H1 (cell line): Measurements from ENCODE around the gene TINCR. TPM values are rescaled to one million over a fixed set of nuclear protein-coding genes. Genes with fewer than 3 reads are reported as not detected.

Experiments
- CBX8 ChIP-seq: fragments of 300-800, 300-1000 bp; sonication (generic); IDR thresholded peaks from 2 replicates; pipeline ENCODE4 v1.7.1; 2016; ENCODE audit warnings: low read depth, low read length, borderline replicate concordance
- CEBPB ChIP-seq: IDR thresholded peaks from 2 replicates; pipeline ENCODE4 v1.6.1; 2012; ENCODE audit warnings: low read depth, low read length
- CHD1 ChIP-seq: IDR thresholded peaks from 2 replicates; pipeline ENCODE4 v1.6.1; 2012; ENCODE audit warnings: low read depth, low read length, improper control_type of control experiment
- CHD7 ChIP-seq: fragments of 300-600 bp; sonication (generic); IDR thresholded peaks from 2 replicates; pipeline ENCODE4 v1.7.1; 2012; ENCODE audit warnings: low read length, moderate library complexity, mild to moderate bottlenecking, inconsistent platforms; ENCODE audit not compliant: insufficient replicate concordance
- JUN ChIP-seq: IDR thresholded peaks from 2 replicates; pipeline ENCODE4 v1.6.1; 2011; ENCODE audit warnings: low read depth, mild to moderate bottlenecking, improper control_type of control experiment, low read length
- NRF1 ChIP-seq: IDR thresholded peaks from 2 replicates; pipeline ENCODE4 v1.6.1; 2011; ENCODE audit warnings: mild to moderate bottlenecking, low read depth, low read length, improper control_type of control experiment
- YY1 ChIP-seq: IDR thresholded peaks from 2 replicates; pipeline ENCODE4 v1.6.1; 2011; ENCODE audit warnings: low read depth, mild to moderate bottlenecking, low read length
- polyA plus RNA-seq, 7 experiments: library from polyadenylated mRNA; depleted of rRNA in 3 of 7; stranded (reverse) in 5 of 7; unstranded in 2 of 7; fragments of >200 nt in 5 of 7; fragments of 200-250 nt in 2 of 7; gene quantifications; 1 replicate in 5 of 7; 2 replicates in 1 of 7; 4 replicates in 1 of 7; pipeline versions ENCODE4 v1.2.1 to v1.2.3, GENCODE V29; 2011 to 2013; ENCODE audit warnings: missing spikeins in 2 of 7, mixed read lengths in 2 of 7
- total RNA-seq: library from RNA; stranded (reverse); fragmentation: NEBNext Ultra II Directional; extraction: Animal tissue kit (Norgen Biotek cat#: 25700); gene quantifications from 2 replicates; pipeline ENCODE4 v1.2.1, GENCODE V29; 2021

Gene TINCR
- total and polyA plus RNA-seq, 2 of the 8 experiments (the other 6 are each of a cell fraction or from before 2014, with no cell fraction given) = 0.52 to 1.4 TPM

- TF ChIP-seq CHD7 (no peak), CHD1 (no peak), JUN (no peak), CEBPB (no peak), NRF1 (no peak), CBX8 (no peak), YY1 (no peak)
Measured at GRCh38 chr19:5524081-5524480, 43.7 kb downstream of the TINCR start (continued).
